Fibroblast of lung (primary cell): ENCODE results near the gene PDZK1.

Source experiments
- CTCF ChIP-seq, 2 donors: IDR thresholded peaks in 1 of 2; conservative IDR thresholded peaks in 1 of 2; 1 replicate in 1 of 2; 2 replicates in 1 of 2; pipeline ENCODE4 v1.5.1; 2011 to 2012; ENCODE audit warnings: low read length in 2 of 2, control low read depth in 1 of 2, inconsistent platforms in 1 of 2, low read depth in 1 of 2, mild to moderate bottlenecking in 1 of 2
- EZH2 ChIP-seq: IDR thresholded peaks from 2 replicates; pipeline ENCODE4 v1.5.1; 2012; ENCODE audit warnings: low read length, control low read depth, mild to moderate bottlenecking; ENCODE audit errors: missing control alignments

- TF ChIP-seq CTCF (conservative IDR thresholded peaks at IDR 0.05 in 1 of 2, IDR thresholded peaks at IDR 0.05 in 1 of 2; ENCODE audit: low read depth in 1 of 2, low read length in 2 of 2) (no peak), EZH2 (no peak)
Measured at GRCh38 chr1:145711213-145711651, 4.1 kb upstream of the PDZK1 start.
